Neural cell (in vitro differentiated cells): ENCODE results near the gene TAF10.

Experiments
- EZH2 ChIP-seq: fragments of 200-600, 300-800 bp; shearing (Covaris generic), sonication (generic); IDR thresholded peaks from 2 replicates; pipeline ENCODE4 v1.6.1; 2014; ENCODE audit warnings: antibody characterized with exemption, low read length, borderline replicate concordance, mild to moderate bottlenecking; ENCODE audit not compliant: insufficient read depth, poor library complexity, severe bottlenecking
- MXI1 ChIP-seq: fragments of 450-650 bp; conservative IDR thresholded peaks from 2 replicates; pipeline ENCODE4 v1.6.1; 2014; ENCODE audit warnings: antibody characterized with exemption, mild to moderate bottlenecking; ENCODE audit not compliant: poor library complexity, severe bottlenecking
- POLR2AphosphoS5 ChIP-seq: IDR thresholded peaks from 2 replicates; pipeline ENCODE4 v1.6.1; 2012
- RAD21 ChIP-seq: fragments of 450-650 bp; conservative IDR thresholded peaks from 2 replicates; pipeline ENCODE4 v1.6.1; 2014; ENCODE audit warnings: antibody characterized with exemption, mild to moderate bottlenecking, moderate library complexity
- REST ChIP-seq: IDR thresholded peaks from 2 replicates; pipeline ENCODE4 v1.6.1; 2012; ENCODE audit warnings: borderline replicate concordance
- SMC3 ChIP-seq: fragments of 450-650 bp; conservative IDR thresholded peaks from 2 replicates; pipeline ENCODE4 v1.6.1; 2014; ENCODE audit warnings: antibody characterized with exemption, mild to moderate bottlenecking, moderate library complexity; ENCODE audit not compliant: poor library complexity
- TAF1 ChIP-seq: IDR thresholded peaks from 2 replicates; pipeline ENCODE4 v1.6.1; 2012; ENCODE audit warnings: low read depth
- TF ChIP-seq, protein P1 (sequence below): fragments of 450-650 bp; IDR thresholded peaks from 2 replicates; pipeline ENCODE4 v1.5.1; 2014; ENCODE audit warnings: antibody characterized with exemption, mild to moderate bottlenecking, moderate library complexity; ENCODE audit not compliant: poor library complexity, severe bottlenecking

GRCh38 chr11:6657346-6657745 lies 45.3 kb upstream of the TAF10 start:
- TF ChIP-seq, protein P1, sequence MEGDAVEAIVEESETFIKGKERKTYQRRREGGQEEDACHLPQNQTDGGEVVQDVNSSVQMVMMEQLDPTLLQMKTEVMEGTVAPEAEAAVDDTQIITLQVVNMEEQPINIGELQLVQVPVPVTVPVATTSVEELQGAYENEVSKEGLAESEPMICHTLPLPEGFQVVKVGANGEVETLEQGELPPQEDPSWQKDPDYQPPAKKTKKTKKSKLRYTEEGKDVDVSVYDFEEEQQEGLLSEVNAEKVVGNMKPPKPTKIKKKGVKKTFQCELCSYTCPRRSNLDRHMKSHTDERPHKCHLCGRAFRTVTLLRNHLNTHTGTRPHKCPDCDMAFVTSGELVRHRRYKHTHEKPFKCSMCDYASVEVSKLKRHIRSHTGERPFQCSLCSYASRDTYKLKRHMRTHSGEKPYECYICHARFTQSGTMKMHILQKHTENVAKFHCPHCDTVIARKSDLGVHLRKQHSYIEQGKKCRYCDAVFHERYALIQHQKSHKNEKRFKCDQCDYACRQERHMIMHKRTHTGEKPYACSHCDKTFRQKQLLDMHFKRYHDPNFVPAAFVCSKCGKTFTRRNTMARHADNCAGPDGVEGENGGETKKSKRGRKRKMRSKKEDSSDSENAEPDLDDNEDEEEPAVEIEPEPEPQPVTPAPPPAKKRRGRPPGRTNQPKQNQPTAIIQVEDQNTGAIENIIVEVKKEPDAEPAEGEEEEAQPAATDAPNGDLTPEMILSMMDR, result no peak
- no peak for TF ChIP-seq POLR2AphosphoS5
- TF ChIP-seq RAD21, result no peak
- no peak for TF ChIP-seq EZH2
- no peak for TF ChIP-seq REST
- no peak for TF ChIP-seq SMC3
- TF ChIP-seq MXI1, result no peak
- TF ChIP-seq TAF1, result no peak
